Posterior vena cava (tissue), 2 donors: ENCODE data around the gene WDR75. TPM values are rescaled to one million over a fixed set of nuclear protein-coding genes. Genes with fewer than 3 reads are reported as not detected.

Experiments
- DNase-seq: peaks from one replicate; pipeline ENCODE4 v3.0.0-alpha.2; 2020; ENCODE audit warnings: low spot score
- intact Hi-C, 2 donors: fragments of 100-400 bp; cut with DNase I; formaldehyde crosslinking; loops; one replicate each; pipeline versions ENCODE4 v1.14.1 to v1.14.2; 2022 to 2023
- total RNA-seq, 2 donors: library from RNA; stranded (reverse); fragmentation: NEBNext Ultra II Directional; extraction: Animal tissue kit (Norgen Biotek cat#: 25700); gene quantifications; one replicate each; pipeline ENCODE4 v1.2.1, GENCODE V29; 2021
- donor health status: DM: yes; HTN: yes; CAD: no.
- donor health status: DM: yes; HTN: yes; CAD: no.

WDR75 gene
- total RNA-seq, 2 donors from 2014 or later: 27.3 to 28.3 TPM

GRCh38 chr2:189519631-189520387, 78.5 kb downstream of the WDR75 start:
- no peak for DNase-seq
- intact Hi-C loops: loop anchor here (10.0 kb wide), 2 partner anchors 55 to 1115 kb away; no protein-coding TSS in a partner anchor

DNA sequence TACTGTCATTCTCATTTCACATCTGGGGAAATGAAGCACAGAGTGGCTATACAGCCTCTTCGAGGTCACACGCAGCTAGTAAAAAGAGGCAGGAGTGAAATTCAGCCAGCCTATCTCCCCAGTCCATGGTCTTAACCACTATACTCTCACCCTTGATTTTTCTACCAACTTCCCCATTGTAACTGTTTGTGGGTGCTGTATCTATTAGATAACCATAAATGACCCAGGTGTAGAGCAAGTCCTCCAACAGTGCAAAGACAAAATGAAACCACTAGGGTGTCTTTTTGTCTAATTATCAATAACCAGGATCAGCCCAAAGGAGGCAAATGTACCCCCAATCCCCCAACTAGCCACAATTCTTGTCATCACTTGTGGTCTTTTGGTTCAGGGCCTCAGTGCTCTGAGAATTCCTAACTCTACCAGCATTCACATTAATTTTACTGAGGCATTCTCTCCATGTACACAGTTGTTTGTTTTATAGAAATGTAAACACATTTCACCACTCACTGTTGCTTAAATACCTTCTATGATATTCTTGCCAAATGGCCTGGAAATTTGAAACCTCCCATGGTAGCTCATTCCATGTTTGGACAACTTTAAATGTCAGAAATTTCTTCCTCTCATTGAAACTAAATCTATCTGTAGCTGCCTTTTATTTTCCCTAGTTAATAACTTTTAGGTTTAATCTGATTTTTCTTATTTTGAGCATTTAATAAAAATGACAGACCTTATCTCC, 80.6 kb downstream of the WDR75 start:
- intact Hi-C loops: loop anchor here in 1 of 2 donors (10.0 kb wide), 1 partner anchor 53 kb away; no protein-coding TSS in a partner anchor
- DNase-seq: no peak

- intact Hi-C loops: loop anchor here in 1 of 2 donors (10.0 kb wide), 1 partner anchor 52 kb away; no protein-coding TSS in a partner anchor
- no peak for DNase-seq
These were observed 81.3 kb downstream of the WDR75 start for GRCh38 chr2:189522435-189523151.

- intact Hi-C loops: loop anchor here in 1 of 2 donors (10.0 kb wide), 1 partner anchor 50 kb away; no protein-coding TSS in a partner anchor
- DNase-seq: no peak
These were observed 83.5 kb downstream of the WDR75 start for GRCh38 chr2:189524746-189525145.

Other genes starting within 250 kb of the WDR75 start
- gene SLC40A1, start 139.3 kb downstream of the WDR75 start, total RNA-seq: 10 to 100 TPM; 43.8 to 72.0 TPM
- 10 to 100 TPM; 32.4 to 36.2 TPM for gene ASNSD1, start 220.0 kb downstream of the WDR75 start, total RNA-seq
- gene ANKAR, start 233.2 kb downstream of the WDR75 start, total RNA-seq: 10 to 100 TPM; 14.1 to 15.1 TPM